ENCODE data around the gene MICAL2. TPM values are rescaled to one million over a fixed set of nuclear protein-coding genes. Genes with fewer than 3 reads are reported as not detected.

MICAL2 gene
- total RNA-seq, 2 donors from 2014 or later, result 60.8 to 124 TPM

DNA sequence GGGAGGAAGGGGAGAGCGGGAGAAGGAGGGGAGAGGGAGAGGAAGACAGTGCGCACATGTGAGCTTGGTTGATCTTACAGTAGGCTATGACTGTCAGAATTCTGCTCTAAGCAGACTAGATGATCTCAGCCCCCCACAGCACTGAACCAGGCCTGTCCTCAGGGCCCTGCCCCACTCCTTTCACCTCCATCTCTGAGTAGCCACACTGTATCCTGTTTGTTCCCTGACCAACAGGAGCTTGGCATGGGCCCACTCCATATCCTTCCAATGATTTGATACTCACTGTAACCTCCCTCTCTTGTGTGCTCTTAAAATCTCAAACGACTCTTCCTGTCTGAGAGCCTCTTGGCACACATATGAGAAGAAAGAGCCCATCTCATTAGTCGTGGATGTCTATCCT lies 180.9 kb downstream of the MICAL2 start:
- DNase-seq (ENCODE audit: low spot score in 2 of 2) (no peak), ATAC-seq (no peak)
- H3K27ac Mint-ChIP-seq, result peak overlapping the region; percentile 26 to 58

DNA sequence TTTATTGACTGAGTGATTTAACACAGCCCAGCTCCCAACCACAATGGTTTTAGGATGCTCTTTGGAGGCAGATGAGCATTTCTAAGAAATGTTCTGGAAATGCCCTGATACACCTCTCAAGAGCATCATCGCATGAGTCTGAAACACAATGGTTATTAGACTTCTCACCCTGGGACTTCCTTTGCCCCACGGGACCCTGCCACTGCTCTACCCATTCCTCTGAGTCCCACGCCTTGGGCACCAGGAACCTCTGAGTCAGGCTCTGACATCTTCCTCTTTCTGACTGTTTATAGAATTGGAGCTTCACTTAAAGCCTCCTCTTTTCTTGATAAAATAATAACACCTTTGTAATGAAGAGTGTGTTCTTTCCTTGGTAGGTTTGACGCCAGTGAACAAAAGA lies 181.4 kb downstream of the MICAL2 start:
- ATAC-seq, result peak in 1 of 2 donors; percentile 5
- Mint-ChIP-seq H3K9me3 (no peaks in the 10 kb centered on the region), H3K27ac (peak overlapping the region; percentile 26 to 58), H3K36me3 (no peaks in the 10 kb centered on the region)
- DNase-seq (ENCODE audit: low spot score in 2 of 2), result no peak

More for the DNA sequence above, 180.9 kb downstream of the MICAL2 start:
- no peaks in the 10 kb centered on the region for H3K9me3 Mint-ChIP-seq
- H3K36me3 Mint-ChIP-seq, result no peaks in the 10 kb centered on the region

DNA sequence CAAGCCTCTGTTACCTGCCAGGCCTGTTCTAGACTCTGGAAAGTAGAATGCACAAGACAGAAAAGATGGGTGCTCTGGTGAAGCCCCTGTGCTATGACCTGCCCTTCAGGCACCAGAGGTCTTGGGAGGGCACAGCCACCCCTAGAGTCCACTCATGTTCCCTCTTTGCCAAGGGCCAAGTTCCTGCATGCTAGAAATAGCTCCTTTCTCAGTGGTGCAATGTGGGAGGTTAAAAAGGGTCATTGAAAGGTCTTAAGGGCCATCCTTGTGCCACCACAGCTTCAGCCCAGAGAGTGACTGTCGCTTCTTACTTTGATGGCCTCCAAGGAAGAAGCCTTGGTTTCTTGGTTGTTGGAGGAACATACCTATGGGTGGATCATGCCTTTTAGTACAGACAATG lies 182.4 kb downstream of the MICAL2 start:
- no peaks in the 10 kb centered on the region for H3K36me3 Mint-ChIP-seq
- no peaks in the 10 kb centered on the region for H3K9me3 Mint-ChIP-seq
- DNase-seq (ENCODE audit: low spot score in 2 of 2) (no peak), ATAC-seq (no peak)
- no peak overlapping the region for H3K27ac Mint-ChIP-seq

DNA sequence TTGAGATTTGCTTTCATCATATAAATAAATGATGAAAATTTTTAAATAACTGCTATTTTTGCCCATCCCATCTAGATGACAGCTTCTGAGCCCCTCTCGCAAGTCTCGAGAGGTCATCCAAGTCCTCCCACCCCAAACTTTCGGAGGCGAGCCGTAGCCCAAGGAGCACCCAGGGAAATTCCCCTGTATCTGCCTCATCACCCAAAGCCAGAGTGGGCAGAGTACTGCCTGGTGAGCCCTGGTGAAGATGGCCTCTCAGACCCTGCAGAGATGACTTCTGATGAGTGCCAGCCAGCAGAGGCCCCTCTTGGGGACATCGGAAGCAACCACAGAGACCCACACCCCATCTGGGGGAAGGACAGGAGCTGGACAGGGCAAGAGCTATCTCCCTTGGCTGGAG lies 183.1 kb downstream of the MICAL2 start:
- ATAC-seq (no peak), DNase-seq (ENCODE audit: low spot score in 2 of 2) (no peak)
- peaks cover 0 to 3% of the 10 kb centered on the region in 2 donors for H3K9me3 Mint-ChIP-seq
- peaks cover 0 to 2% of the 10 kb centered on the region in 2 donors for H3K36me3 Mint-ChIP-seq
- H3K27ac Mint-ChIP-seq, result no peak overlapping the region

DNA sequence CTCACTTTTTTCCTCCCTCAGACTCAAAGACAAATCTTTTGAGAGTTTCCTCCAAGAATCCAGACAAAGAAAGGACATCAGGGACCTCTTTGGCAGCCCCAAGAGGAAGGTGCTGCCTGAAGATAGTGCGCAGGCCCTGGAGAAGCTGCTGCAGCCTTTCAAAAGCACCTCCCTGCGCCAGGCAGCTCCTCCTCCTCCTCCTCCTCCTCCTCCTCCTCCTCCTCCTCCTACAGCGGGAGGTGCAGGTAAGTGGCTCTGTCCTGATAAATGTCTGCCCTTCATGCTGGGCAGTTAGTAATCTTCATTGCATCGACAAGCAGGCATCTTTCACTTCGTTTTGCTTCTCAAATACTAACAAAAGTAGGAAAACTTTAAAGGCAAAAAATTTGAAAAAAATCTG lies 184.2 kb downstream of the MICAL2 start:
- ATAC-seq (no peak), DNase-seq (ENCODE audit: low spot score in 2 of 2) (no peak)
- H3K9me3 Mint-ChIP-seq, result peaks cover 0 to 10% of the 10 kb centered on the region in 2 donors
- H3K36me3 Mint-ChIP-seq, result peaks cover 0 to 8% of the 10 kb centered on the region in 2 donors
- no peak overlapping the region for H3K27ac Mint-ChIP-seq

DNA sequence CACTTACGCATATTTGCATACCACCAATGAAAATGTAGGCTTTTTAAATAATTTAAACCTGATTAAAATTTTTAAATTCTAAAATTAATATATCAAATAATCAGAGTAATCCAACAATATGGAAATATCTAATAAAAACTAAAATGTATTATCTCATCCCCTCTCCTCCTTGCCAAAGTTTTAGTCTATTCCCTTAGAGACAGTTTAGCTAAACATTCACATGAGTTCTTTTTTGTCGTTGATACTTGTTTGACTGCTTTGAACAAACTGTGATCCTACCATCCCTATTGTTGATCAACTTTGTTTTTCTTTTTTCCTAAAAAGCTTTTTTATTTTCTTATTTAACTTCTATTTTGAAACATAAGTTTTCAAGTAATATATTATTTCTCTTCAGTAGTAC lies 185.6 kb downstream of the MICAL2 start:
- DNase-seq (ENCODE audit: low spot score in 2 of 2) (no peak), ATAC-seq (no peak)
- Mint-ChIP-seq H3K36me3 (peaks cover 0 to 8% of the 10 kb centered on the region in 2 donors), H3K9me3 (peaks cover 0 to 10% of the 10 kb centered on the region in 2 donors), H3K27ac (no peak overlapping the region)

DNA sequence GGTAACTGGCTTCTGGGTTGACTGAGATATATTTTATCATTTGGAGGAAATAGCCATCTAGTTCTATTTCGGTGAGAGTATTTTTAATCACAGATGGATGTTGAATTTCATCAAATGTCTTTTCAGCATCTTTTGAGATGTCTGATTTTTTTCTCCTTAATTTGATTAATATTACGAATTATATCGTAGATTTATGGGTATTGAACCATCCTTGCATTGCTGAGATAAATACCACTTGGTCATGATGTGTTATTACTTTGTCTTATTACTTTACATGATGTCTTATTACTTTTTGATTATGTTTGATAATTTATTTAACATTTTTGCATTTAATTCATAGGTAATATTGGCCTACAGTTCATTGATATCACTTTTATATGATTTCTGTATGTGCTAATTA lies 188.2 kb downstream of the MICAL2 start:
- peaks cover 0 to 10% of the 10 kb centered on the region in 2 donors for H3K9me3 Mint-ChIP-seq
- no peak overlapping the region for H3K27ac Mint-ChIP-seq
- H3K36me3 Mint-ChIP-seq, result peaks cover 0 to 8% of the 10 kb centered on the region in 2 donors
- DNase-seq (ENCODE audit: low spot score in 2 of 2), result no peak
- ATAC-seq, result no peak

DNA sequence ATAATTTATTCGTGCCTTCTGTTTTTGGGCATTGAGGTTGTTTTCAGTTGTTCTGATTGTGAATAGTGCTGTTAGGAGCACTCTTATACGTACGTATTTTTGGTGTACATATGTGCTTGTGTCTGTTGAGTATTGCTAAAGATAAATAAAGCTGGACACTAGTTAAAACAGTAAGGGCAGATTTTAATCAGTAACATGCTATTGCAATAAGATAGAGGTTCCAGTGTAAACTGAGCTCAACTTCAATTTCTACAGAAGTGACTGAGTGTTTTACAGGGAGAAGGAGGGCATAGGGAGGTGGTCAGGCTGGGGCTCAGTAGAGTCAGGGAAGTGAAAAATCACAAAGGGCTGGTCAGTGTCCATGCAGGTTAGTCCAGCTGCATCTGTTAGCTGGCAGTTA lies 191.0 kb downstream of the MICAL2 start:
- Mint-ChIP-seq H3K9me3 (peaks cover 0 to 10% of the 10 kb centered on the region in 2 donors), H3K36me3 (peaks cover 0 to 8% of the 10 kb centered on the region in 2 donors), H3K27ac (no peak overlapping the region)
- ATAC-seq (no peak), DNase-seq (ENCODE audit: low spot score in 2 of 2) (no peak)

DNA sequence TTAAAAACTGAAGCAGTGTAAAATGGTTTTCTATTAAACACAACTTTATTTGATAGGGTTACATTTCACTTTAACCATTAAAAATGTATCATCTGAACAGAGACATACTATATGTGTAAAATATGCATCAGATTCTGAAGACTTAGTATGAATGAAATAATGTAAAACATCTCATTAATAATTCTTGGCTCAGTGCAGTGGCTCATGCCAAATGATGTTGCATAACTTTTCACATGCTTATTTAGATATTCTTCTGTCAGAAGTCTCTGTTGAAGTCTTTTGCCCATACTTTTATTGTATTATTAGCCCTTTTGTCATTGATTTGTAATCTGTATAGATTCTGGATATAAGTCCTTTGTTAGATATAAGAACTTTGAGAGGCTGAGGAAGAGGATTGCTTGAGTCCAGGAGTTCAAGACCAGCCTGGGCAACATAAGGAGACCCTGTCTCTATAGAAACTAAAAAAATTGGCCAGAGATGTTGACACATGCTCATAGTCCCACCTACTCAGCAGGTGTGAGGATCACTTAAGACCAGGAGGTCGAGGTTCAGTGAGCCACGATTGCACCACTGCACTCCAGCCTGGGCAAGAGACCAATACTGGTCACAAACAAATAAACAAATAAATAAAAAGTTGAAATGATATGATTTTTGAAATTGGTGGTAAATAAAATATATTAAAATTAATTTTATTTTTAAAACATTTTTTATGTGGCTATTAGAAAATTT lies 193.2 kb downstream of the MICAL2 start:
- H3K36me3 Mint-ChIP-seq, result peaks cover 0 to 5% of the 10 kb centered on the region in 2 donors
- ATAC-seq (no peak), DNase-seq (ENCODE audit: low spot score in 2 of 2) (no peak)
- H3K27ac Mint-ChIP-seq, result no peak overlapping the region
- peaks cover 0 to 6% of the 10 kb centered on the region in 2 donors for H3K9me3 Mint-ChIP-seq

DNA sequence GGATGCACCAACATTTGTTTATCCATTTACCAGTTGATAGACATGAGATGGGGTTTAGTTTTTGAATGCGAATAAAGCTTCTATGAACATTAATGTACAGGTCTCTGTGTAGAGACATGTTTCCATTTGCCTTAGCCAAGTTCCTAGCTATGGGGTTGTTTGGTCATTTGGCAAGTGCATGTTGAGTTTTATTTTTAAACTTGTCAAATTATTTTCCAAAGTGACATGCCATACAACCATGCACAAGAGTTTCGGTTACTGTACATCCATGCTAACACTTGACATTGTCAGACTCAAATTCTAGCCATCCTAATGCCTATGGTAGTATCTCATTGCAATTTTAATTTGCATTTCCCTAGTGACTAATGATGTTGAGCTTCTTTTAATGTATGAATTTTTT lies 196.4 kb downstream of the MICAL2 start:
- Mint-ChIP-seq H3K27ac (no peak overlapping the region), H3K36me3 (no peaks in the 10 kb centered on the region), H3K9me3 (no peaks in the 10 kb centered on the region)
- DNase-seq (ENCODE audit: low spot score in 2 of 2) (no peak), ATAC-seq (no peak)

DNA sequence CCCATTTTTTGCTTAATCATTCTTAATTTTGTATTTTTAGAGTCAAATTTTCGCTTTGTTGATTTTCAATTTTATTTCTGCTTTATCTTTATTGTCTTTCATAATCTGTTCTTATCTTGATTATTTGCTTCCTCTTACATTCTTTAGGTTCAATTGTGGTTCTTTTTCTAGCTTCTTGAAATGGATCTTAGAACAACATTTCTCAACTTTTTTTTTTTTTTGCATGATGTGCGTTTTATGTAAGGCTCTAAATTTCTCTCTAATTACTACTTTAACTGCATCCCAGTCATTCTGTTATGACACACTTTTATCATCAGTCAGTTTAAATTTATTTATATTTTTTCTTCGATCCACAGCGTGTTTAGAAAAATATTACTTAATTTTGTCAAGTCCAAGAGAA lies 201.7 kb downstream of the MICAL2 start:
- no peak for DNase-seq (ENCODE audit: low spot score in 2 of 2)
- Mint-ChIP-seq H3K9me3 (peaks cover 5 to 8% of the 10 kb centered on the region in 2 donors), H3K27ac (no peak overlapping the region), H3K36me3 (no peaks in the 10 kb centered on the region)
- no peak for ATAC-seq

Other genes with a start within 250 kb of the MICAL2 start
- not detected for gene DKK3, start 102.0 kb upstream of the MICAL2 start, total RNA-seq